Stimulated activated CD8-positive, alpha-beta memory T cell treated with anti-CD3 and anti-CD28 coated beads, Interleukin-4, amount 100 ng/mL, for 4 hours (primary cell): ENCODE measurements around the gene CYYR1.

Experiments
- DNase-seq, 2 donors: peaks; one replicate each; pipeline ENCODE4 v3.0.0-alpha.2; 2020; ENCODE audit warnings: low read depth in 2 of 2, low spot score in 1 of 2

CYYR1 gene

DNA sequence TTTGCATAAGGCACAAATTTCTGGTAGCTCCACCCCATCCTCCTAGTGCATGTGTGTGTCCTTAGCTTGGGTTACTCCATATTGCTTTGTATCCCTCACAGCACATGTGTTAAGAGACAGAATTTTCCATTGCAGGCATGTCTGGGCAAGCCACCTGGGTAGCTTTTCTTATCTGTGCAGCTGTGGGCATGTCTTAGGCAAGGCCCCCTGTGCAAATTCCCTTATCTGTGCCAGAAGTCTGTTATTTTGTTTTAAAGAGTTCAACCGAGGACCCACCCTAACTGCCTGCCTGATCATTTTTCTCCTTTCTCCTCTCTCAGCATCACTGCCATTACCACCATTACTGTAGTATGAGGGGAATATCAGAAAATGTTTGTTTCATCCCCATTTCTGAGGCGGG, 131.9 kb downstream of the CYYR1 start:
- DNase-seq: no peak

DNA sequence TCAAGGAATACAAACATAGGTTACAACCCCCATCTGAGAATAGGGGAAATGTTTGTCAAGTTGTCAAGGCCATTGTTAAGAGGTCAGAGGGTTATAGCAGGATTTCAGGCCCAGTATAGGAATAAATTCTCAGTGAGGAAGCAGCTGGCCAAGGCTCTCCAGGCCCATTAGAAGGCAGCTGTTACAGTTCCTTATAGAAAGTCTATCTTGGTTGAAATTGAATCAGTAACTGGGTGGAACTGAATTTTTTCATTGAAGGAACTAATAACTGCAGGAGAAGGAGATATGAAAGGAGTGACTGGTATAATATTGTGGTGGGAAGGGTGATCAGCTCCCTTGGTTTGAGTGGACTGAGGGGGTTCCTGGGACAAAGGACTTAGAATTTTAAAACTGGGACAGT, 134.1 kb downstream of the CYYR1 start:
- no peak for DNase-seq

GRCh38 chr21:26437326-26438009, 135.6 kb downstream of the CYYR1 start:
- no peak for DNase-seq

- no peak for DNase-seq
Measured at GRCh38 chr21:26433386-26433785, 139.7 kb downstream of the CYYR1 start.

DNA sequence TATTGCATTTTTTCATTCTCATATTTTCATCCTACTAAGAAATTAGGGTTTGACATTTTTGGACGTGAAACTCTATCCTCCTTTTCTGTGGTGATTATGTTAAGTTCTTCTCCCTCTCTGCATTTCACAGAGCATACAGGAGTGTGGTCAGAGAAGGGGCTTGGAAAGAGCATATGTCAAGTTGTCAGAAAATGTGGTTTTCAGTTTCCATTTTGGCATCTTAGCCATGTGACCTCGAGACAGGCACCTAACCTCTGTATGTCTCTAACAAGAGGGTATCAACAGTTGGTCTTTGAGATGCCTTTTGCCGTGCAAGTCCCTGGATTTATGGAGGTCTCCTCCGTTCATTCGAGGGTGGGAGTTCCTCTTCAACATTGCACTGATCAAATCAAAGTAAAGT, 140.7 kb downstream of the CYYR1 start:
- DNase-seq: no peak

- DNase-seq: no peak
Measured at GRCh38 chr21:26425576-26425975, 147.5 kb downstream of the CYYR1 start.

DNA sequence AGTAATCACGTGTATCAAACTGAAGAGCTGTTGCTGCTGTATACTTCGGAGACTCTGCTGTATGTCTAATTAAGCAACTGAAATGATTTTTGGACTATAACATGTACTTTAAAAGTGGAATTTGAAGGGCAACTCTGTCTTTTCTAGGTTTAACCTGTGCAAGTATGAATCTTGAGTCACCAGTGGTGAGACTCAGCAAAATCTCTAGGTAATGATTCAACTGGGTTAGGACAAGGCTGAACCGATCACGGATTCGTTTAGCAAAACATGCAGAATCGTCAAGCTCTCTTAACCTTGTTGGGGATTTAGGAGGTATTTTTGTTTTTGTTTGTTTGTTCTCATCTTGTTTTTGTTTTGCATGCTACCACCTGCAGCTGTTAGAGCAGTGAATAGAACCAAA, 149.6 kb downstream of the CYYR1 start:
- DNase-seq: no peak

DNA sequence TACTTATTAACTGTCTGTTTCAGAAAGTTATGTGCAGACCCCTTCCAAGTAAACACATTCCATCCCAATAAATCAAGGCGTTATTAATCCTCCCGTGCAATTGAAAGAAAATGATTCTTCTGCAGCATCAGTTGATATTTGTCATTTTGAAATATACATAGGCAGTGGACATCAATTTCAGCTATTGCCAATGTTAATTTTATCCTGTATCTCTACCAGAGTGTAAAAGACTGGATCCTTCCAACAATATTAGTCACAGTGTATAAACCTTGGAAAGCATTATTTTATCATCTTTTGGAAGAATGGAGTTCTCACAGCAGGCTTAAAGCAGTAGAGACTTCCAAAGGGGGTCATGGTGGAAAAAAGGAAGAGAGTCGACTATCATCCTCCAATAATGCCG, 150.4 kb downstream of the CYYR1 start:
- DNase-seq: no peak

DNA sequence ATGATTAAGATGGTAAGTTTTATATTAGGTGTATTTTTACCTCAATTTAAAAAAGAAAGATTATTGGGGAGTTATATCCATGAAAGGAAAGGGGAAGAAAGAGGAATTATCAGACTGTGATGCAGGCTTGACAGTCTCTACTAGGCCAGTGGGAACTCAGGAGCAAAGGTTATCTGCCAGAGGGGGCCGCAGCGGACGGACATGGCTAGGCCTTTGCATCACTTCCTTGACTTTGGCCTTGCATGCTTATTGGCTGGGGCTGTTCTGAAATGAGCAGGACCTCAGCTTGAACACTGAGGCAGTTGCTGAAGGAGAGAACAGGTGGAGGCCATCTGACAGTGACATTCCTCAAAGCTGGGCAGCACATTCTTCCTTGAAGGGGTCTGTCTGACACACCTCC, 150.9 kb downstream of the CYYR1 start:
- no peak for DNase-seq

DNA sequence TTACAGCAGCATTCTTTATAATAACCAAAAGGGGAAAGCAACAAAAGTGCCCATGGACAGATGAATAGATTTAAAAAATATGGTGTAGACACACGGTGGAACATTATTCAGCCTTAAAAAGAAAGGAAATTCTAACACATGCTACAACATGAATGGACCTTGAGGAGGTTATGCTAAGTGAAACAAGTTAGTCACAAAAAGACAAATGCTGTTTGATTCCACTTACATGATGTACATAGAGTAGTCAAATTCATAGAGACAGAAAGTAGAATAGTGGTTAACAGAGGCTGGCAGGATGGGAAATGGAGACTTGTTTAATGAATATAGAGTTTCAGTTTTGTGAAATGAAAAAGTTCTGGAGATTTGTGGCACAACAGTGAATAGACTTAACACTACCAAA, 151.4 kb downstream of the CYYR1 start:
- no peak for DNase-seq
